IMR-90 (cell line): ENCODE results near the gene CUL9. TPM values are rescaled to one million over a fixed set of nuclear protein-coding genes. Genes with fewer than 3 reads are reported as not detected.

Source experiments
- ATAC-seq: fragments of 200-7000 bp; cut with Tn5 transposase; 2 replicates; pipeline ENCODE4 v1.9.1; 2020; ENCODE audit warnings: low read depth, mild to moderate bottlenecking, moderate library complexity
- BruUV-seq: library from RNA; stranded (reverse); fragments of 400-500 nt; replicated peaks from 2 replicates; lab custom pipeline; 2021; lab: Mats Ljungman, UMichigan
- CTCF ChIA-PET: fragments of 300-600 bp; formaldehyde crosslinking; extraction: SDS; loops from one replicate; lab custom pipeline; 2021; ENCODE audit warnings: antibody characterized with exemption; lab: Yijun Ruan, JAX
- POLR2A ChIA-PET: fragments of 300-600 bp; sonication (Branson Sonifier 250); formaldehyde crosslinking; loops from one replicate; lab custom pipeline; 2022; ENCODE audit warnings: antibody characterized with exemption; ENCODE audit not compliant: unreplicated experiment; lab: Charles Lee
- DNase-seq: peaks from one replicate; pipeline ENCODE4 v3.0.0; 2013
- H2AFZ ChIP-seq: replicated peaks from 2 replicates; pipeline ENCODE3; 2013; ENCODE audit warnings: low read length, mild to moderate bottlenecking; ENCODE audit not compliant: poor library complexity
- H2AK5ac ChIP-seq: 2 replicates; pipeline ENCODE4 v1.6.1; 2013; ENCODE audit warnings: low read depth, low read length, inconsistent platforms
- H2AK9ac ChIP-seq: replicated peaks from 2 replicates; pipeline ENCODE3; 2013; ENCODE audit warnings: mild to moderate bottlenecking, low read depth, low read length, moderate library complexity; ENCODE audit not compliant: poor library complexity
- H2BK120ac ChIP-seq: 2 replicates; pipeline ENCODE4 v1.6.1; 2013; ENCODE audit warnings: low read depth, low read length, inconsistent platforms
- H2BK15ac ChIP-seq: 3 replicates; pipeline ENCODE4 v1.6.1; 2013; ENCODE audit warnings: low read depth, low read length, inconsistent platforms
- H2BK20ac ChIP-seq: 2 replicates; pipeline ENCODE4 v1.6.1; 2013; ENCODE audit warnings: low read depth, mild to moderate bottlenecking, inconsistent platforms, low read length, moderate library complexity
- H2BK5ac ChIP-seq: 2 replicates; pipeline ENCODE4 v1.6.1; 2013; ENCODE audit warnings: mild to moderate bottlenecking, low read depth, low read length, inconsistent platforms; ENCODE audit not compliant: poor library complexity, severe bottlenecking
- H3K14ac ChIP-seq: replicated peaks from 2 replicates; pipeline ENCODE4 v1.6.1; 2013; ENCODE audit warnings: low read depth, low read length, inconsistent platforms
- H3K18ac ChIP-seq: 2 replicates; pipeline ENCODE4 v1.6.1; 2013; ENCODE audit warnings: low read depth, low read length, control low read depth
- H3K23ac ChIP-seq: 2 replicates; pipeline ENCODE4 v1.6.1; 2013; ENCODE audit warnings: low read depth, low read length, inconsistent platforms
- H3K27ac ChIP-seq: 2 replicates; pipeline ENCODE4 v1.5.1; 2013; ENCODE audit warnings: mild to moderate bottlenecking, control low read depth, low read length; ENCODE audit not compliant: insufficient read depth
- H3K27me3 ChIP-seq: 2 replicates; pipeline ENCODE4 v1.6.1; 2013; ENCODE audit warnings: low read length; ENCODE audit not compliant: control insufficient read depth, insufficient read depth
- H3K36me3 ChIP-seq: 2 replicates; pipeline ENCODE4 v1.6.1; 2013; ENCODE audit warnings: low read length, mixed read lengths; ENCODE audit not compliant: control insufficient read depth, insufficient read depth
- H3K4ac ChIP-seq: 2 replicates; pipeline ENCODE4 v1.6.1; 2013; ENCODE audit warnings: low read depth, low read length, inconsistent platforms
- H3K4me1 ChIP-seq: 2 replicates; pipeline ENCODE4 v1.6.1; 2013; ENCODE audit warnings: low read length, mixed read lengths; ENCODE audit not compliant: control insufficient read depth, insufficient read depth
- H3K4me2 ChIP-seq: 2 replicates; pipeline ENCODE4 v1.6.1; 2013; ENCODE audit warnings: low read depth, mild to moderate bottlenecking, control low read depth, low read length, moderate library complexity
- H3K4me3 ChIP-seq: 2 replicates; pipeline ENCODE4 v1.5.1; 2013; ENCODE audit warnings: low read depth, mild to moderate bottlenecking, control low read depth, low read length, moderate library complexity; ENCODE audit not compliant: insufficient read depth
- H3K56ac ChIP-seq: 2 replicates; pipeline ENCODE4 v1.6.1; 2013; ENCODE audit warnings: low read length, inconsistent platforms; ENCODE audit not compliant: insufficient read depth; ENCODE audit errors: extremely low read depth
- H3K79me1 ChIP-seq, 2 experiments: 2 replicates each; pipeline ENCODE4 v1.6.1; 2013; ENCODE audit warnings: low read length in 2 of 2, inconsistent platforms in 1 of 2, low read depth in 1 of 2
- H3K9ac ChIP-seq: 2 replicates; pipeline ENCODE4 v1.6.1; 2013; ENCODE audit warnings: low read depth, low read length, control low read depth
- H3K9me1 ChIP-seq: 2 replicates; pipeline ENCODE4 v1.6.1; 2013; ENCODE audit warnings: low read length, inconsistent platforms; ENCODE audit not compliant: insufficient read depth
- H3K9me3 ChIP-seq: 2 replicates; pipeline ENCODE4 v1.6.1; 2013; ENCODE audit warnings: low read length; ENCODE audit not compliant: control insufficient read depth, insufficient read depth
- H4K20me1 ChIP-seq: 2 replicates; pipeline ENCODE4 v1.6.1; 2013; ENCODE audit warnings: low read length, inconsistent platforms; ENCODE audit not compliant: insufficient read depth
- H4K5ac ChIP-seq: 2 replicates; pipeline ENCODE4 v1.6.1; 2013; ENCODE audit warnings: mild to moderate bottlenecking, low read depth, low read length, control low read depth
- H4K8ac ChIP-seq, 2 experiments: 2 replicates each; pipeline ENCODE4 v1.6.1; 2013; ENCODE audit warnings: low read depth in 2 of 2, low read length in 2 of 2, control low read depth in 1 of 2, inconsistent platforms in 1 of 2
- H4K91ac ChIP-seq: 2 replicates; pipeline ENCODE4 v1.6.1; 2013; ENCODE audit warnings: low read depth, low read length, inconsistent platforms; ENCODE audit not compliant: insufficient read depth
- CHD1 ChIP-seq: IDR thresholded peaks from 2 replicates; pipeline ENCODE4 v1.6.1; 2012; ENCODE audit warnings: low read depth, low read length, improper control_type of control experiment
- RAD21 ChIP-seq: IDR thresholded peaks from 2 replicates; pipeline ENCODE4 v1.6.1; 2012; ENCODE audit warnings: low read length, improper control_type of control experiment
- WGBS, 2 experiments: methylation state at CpG; one replicate each; pipeline versions ENCODE4 v1.1.5 to v1.1.7; 2013; ENCODE audit warnings: missing lambda C conversion rate in 2 of 2; ENCODE audit not compliant: insufficient read length in 1 of 2; ENCODE audit errors: extremely low coverage in 2 of 2; 5-methylcytosine and 5-hydroxymethylcytosine counted together
- dilution Hi-C: fragments of 300-500 bp; cut with HindIII; formaldehyde crosslinking; loops from one replicate; pipeline ENCODE4 v1.14.3; 2018; ENCODE audit warnings: low sequenced_read_pairs; ENCODE audit not compliant: unreplicated experiment
- in situ Hi-C: fragments of 300-500 bp; cut with MboI; formaldehyde crosslinking; loops from 3 replicates; pipeline ENCODE4 v1.14.3; 2019; ENCODE audit warnings: low sequenced_read_pairs, inconsistent platforms, mixed read lengths
- intact Hi-C: fragments of 100-400 bp; cut with micrococcal nuclease; formaldehyde crosslinking; loops from 2 replicates; pipeline ENCODE4 v1.10.0; 2022
- polyA plus RNA-seq, 3 experiments: library from polyadenylated mRNA; depleted of rRNA; stranded (reverse); fragments of >200 nt; gene quantifications; 2 replicates each; pipeline ENCODE4 v1.2.3, GENCODE V29; 2012; ENCODE audit warnings: low replicate concordance in 1 of 3
- total RNA-seq: library from RNA; depleted of rRNA; stranded (reverse); fragments of >200 nt; gene quantifications from 2 replicates; pipeline ENCODE4 v1.2.3, GENCODE V29; 2012
- TF ChIP-seq, protein P1 (sequence below): conservative IDR thresholded peaks from 2 replicates; pipeline ENCODE4 v1.5.1; 2012; ENCODE audit warnings: mild to moderate bottlenecking, low read depth, low read length, improper control_type of control experiment
- TF ChIP-seq, protein P2 (sequence below): fragments of 150-350 bp; IDR thresholded peaks from 2 replicates; pipeline ENCODE4 v1.6.1; 2016; ENCODE audit warnings: low read depth, mild to moderate bottlenecking, low read length, moderate library complexity, borderline replicate concordance

Gene CUL9
- total and polyA plus RNA-seq, 2 of the 4 experiments (the other 2 are of a cell fraction): 7.7 to 19.5 TPM

DNA sequence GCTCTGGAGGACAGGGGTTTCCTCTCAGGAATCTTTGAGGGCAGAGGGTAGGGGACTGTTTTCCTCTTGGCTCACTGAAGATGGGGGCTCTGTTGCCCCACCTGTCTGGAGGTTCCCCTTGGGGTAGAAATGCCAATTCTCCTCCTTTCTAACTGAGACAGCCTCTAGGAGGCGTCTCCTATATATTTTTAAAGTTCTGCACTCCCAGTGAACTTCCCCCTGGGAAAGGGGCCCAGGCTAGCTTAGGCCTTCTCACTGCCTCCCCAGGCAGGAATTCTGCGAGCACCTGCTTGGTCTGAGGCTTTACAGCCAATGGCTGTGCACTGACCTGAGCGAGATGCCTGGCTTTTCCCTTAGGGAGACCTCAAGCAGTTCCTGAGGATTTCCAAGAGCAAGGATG, 35.7 kb upstream of the CUL9 start:
- Histone ChIP-seq H3K4me2 (no peak overlapping the region), H4K5ac (no peak overlapping the region), H3K18ac (no peak overlapping the region), H4K20me1 (peaks cover 6% of the 10 kb centered on the region; the same call in 1 of the 2 replicates), H3K56ac (no peak overlapping the region), H4K91ac (no peak overlapping the region), H3K4me1 (peaks cover 11% of the 10 kb centered on the region), H2AK9ac (no peak overlapping the region), H2BK15ac (no peak overlapping the region), H2BK20ac (no peak overlapping the region), H3K23ac (no peak overlapping the region), H2AFZ (no peak overlapping the region), H4K8ac (no peak overlapping the region), H3K79me1 (peaks cover 5 to 22% of the 10 kb centered on the region in 2 experiments; a peak in 2 of 4 replicates), H3K4me3 (no peak overlapping the region), H3K27ac (no peak overlapping the region), H3K9me3 (no peaks in the 10 kb centered on the region), H2AK5ac (no peak overlapping the region), H3K9me1 (0 out of 2 replicates have a peak, but pooled peaks cover 3% of the 10 kb centered on the region), H3K9ac (no peak overlapping the region), H3K4ac (no peak overlapping the region), H2BK120ac (no peak overlapping the region), H3K27me3 (no peaks in the 10 kb centered on the region), H3K36me3 (peaks cover 49% of the 10 kb centered on the region), H2BK5ac (no peak overlapping the region), H3K14ac (no peak overlapping the region)
- in situ Hi-C loops (loop anchor here (10.0 kb wide), 1 partner anchor 241 kb away; no protein-coding TSS in a partner anchor), dilution Hi-C loops (no loop called here), intact Hi-C loops (no loop called here)
- DNase-seq: no peak
- POLR2A ChIA-PET: no interaction called here
- 100% methylated on average over 2 of the region's 3 CpGs; no CpG with 5 or more reads in 1 of the 2 experiments for WGBS, 2 experiments
- CTCF ChIA-PET: no interaction called here
- TF ChIP-seq RAD21 (no peak), CHD1 (no peak)
- TF ChIP-seq, protein P1, sequence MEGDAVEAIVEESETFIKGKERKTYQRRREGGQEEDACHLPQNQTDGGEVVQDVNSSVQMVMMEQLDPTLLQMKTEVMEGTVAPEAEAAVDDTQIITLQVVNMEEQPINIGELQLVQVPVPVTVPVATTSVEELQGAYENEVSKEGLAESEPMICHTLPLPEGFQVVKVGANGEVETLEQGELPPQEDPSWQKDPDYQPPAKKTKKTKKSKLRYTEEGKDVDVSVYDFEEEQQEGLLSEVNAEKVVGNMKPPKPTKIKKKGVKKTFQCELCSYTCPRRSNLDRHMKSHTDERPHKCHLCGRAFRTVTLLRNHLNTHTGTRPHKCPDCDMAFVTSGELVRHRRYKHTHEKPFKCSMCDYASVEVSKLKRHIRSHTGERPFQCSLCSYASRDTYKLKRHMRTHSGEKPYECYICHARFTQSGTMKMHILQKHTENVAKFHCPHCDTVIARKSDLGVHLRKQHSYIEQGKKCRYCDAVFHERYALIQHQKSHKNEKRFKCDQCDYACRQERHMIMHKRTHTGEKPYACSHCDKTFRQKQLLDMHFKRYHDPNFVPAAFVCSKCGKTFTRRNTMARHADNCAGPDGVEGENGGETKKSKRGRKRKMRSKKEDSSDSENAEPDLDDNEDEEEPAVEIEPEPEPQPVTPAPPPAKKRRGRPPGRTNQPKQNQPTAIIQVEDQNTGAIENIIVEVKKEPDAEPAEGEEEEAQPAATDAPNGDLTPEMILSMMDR: no peak
- TF ChIP-seq, protein P2, sequence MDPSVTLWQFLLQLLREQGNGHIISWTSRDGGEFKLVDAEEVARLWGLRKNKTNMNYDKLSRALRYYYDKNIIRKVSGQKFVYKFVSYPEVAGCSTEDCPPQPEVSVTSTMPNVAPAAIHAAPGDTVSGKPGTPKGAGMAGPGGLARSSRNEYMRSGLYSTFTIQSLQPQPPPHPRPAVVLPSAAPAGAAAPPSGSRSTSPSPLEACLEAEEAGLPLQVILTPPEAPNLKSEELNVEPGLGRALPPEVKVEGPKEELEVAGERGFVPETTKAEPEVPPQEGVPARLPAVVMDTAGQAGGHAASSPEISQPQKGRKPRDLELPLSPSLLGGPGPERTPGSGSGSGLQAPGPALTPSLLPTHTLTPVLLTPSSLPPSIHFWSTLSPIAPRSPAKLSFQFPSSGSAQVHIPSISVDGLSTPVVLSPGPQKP: no peak
- ATAC-seq: no peak
- BruUV-seq: no TSS peak
